Tibial nerve (tissue), 3 donors: ENCODE data around the gene DOC2B.

Experiments
- CTCF ChIP-seq, 5 experiments: fragments of 200-600 bp in 3 of 5; fragments of 450-650 bp in 2 of 5; sonication (generic) in 3 of 5; IDR thresholded peaks; one replicate each; pipeline ENCODE4 v1.5.1; 2016 to 2019; ENCODE audit warnings: antibody characterized with exemption in 5 of 5, mild to moderate bottlenecking in 3 of 5, moderate library complexity in 2 of 5
- POLR2A ChIP-seq, 2 donors: fragments of 450-650 bp; IDR thresholded peaks; one replicate each; pipeline ENCODE4 v1.6.1; 2017; ENCODE audit warnings: antibody characterized with exemption in 2 of 2, mild to moderate bottlenecking in 2 of 2, moderate library complexity in 2 of 2

GRCh38 chr17:142876-143784 lies 38.3 kb downstream of the DOC2B start:
- no peak for TF ChIP-seq CTCF (IDR thresholded peaks at IDR 0.05)
- no peak for TF ChIP-seq POLR2A (IDR thresholded peaks at IDR 0.05)
